Stimulated activated naive CD8-positive, alpha-beta T cell treated with anti-CD3 and anti-CD28 coated beads, Interleukin-15, Interleukin-2, amounts not matched to agents 100 ng/mL and 50 ng/mL, for 24 hours (primary cell): ENCODE data around the gene SLC30A10.
"Not testable (repeated sequence)": the region's sequence is repeated elsewhere in the genome, so short reads cannot be mapped to it uniquely, and the experiment has no call there.

Experiments used
- H3K27ac Mint-ChIP-seq: one replicate; pipeline ENCODE4 v1.8.0; 2021; ENCODE audit warnings: mild to moderate bottlenecking, mixed read lengths
- H3K27me3 Mint-ChIP-seq: one replicate; pipeline ENCODE4 v1.8.0; 2021; ENCODE audit warnings: mixed read lengths
- H3K36me3 Mint-ChIP-seq: one replicate; pipeline ENCODE4 v1.8.0; 2021; ENCODE audit warnings: low read depth, mixed read lengths
- H3K4me1 Mint-ChIP-seq: one replicate; pipeline ENCODE4 v1.8.0; 2021; ENCODE audit warnings: low read depth, mixed read lengths
- H3K4me3 Mint-ChIP-seq: one replicate; pipeline ENCODE4 v1.8.0; 2021; ENCODE audit warnings: mild to moderate bottlenecking, mixed read lengths
- H3K9me3 Mint-ChIP-seq: one replicate; pipeline ENCODE4 v1.8.0; 2021; ENCODE audit warnings: mixed read lengths

Gene SLC30A10

GRCh38 chr1:219927956-219928790 lies at the start of gene SLC30A10:
SLC30A10 (minus strand) TSS chr1:219928557; CDS start chr1:219928440, 117 bp downstream.
- H3K4me3 Mint-ChIP-seq: peak within 1 kb of the TSS; percentile 49
- peaks cover 9% of the 10 kb centered on the region for H3K4me1 Mint-ChIP-seq
- H3K9me3 Mint-ChIP-seq: no peaks in the 10 kb centered on the region
- H3K27ac Mint-ChIP-seq: no peak within 1 kb of the TSS
- H3K36me3 Mint-ChIP-seq: no peaks in the 10 kb centered on the region
- peaks cover 54% of the 10 kb centered on the region for H3K27me3 Mint-ChIP-seq

GRCh38 chr1:219973213-219973612 lies 44.9 kb upstream of the SLC30A10 start:
- Mint-ChIP-seq H3K4me1 (no peaks in the 10 kb centered on the region), H3K27me3 (no peaks in the 10 kb centered on the region), H3K9me3 (no peaks in the 10 kb centered on the region), H3K4me3 (no peak overlapping the region), H3K36me3 (peaks cover 73% of the 10 kb centered on the region), H3K27ac (no peak overlapping the region)

GRCh38 chr1:219967361-219967760 lies 39.0 kb upstream of the SLC30A10 start:
- H3K9me3 Mint-ChIP-seq: no peaks in the 10 kb centered on the region
- H3K4me3 Mint-ChIP-seq: no peak overlapping the region
- no peaks in the 10 kb centered on the region for H3K27me3 Mint-ChIP-seq
- H3K4me1 Mint-ChIP-seq: no peaks in the 10 kb centered on the region
- H3K27ac Mint-ChIP-seq: peak overlapping the region; percentile 26
- peaks cover 37% of the 10 kb centered on the region for H3K36me3 Mint-ChIP-seq

GRCh38 chr1:219966071-219966349 lies 37.7 kb upstream of the SLC30A10 start:
- Mint-ChIP-seq H3K4me3 (no peak overlapping the region), H3K27ac (no peak overlapping the region), H3K4me1 (no peaks in the 10 kb centered on the region), H3K36me3 (peaks cover 32% of the 10 kb centered on the region), H3K27me3 (no peaks in the 10 kb centered on the region), H3K9me3 (no peaks in the 10 kb centered on the region)

- H3K4me3 Mint-ChIP-seq: no peak overlapping the region
- no peaks in the 10 kb centered on the region for H3K4me1 Mint-ChIP-seq
- H3K27ac Mint-ChIP-seq: no peak overlapping the region
- H3K36me3 Mint-ChIP-seq: peaks cover 32% of the 10 kb centered on the region
- H3K9me3 Mint-ChIP-seq: no peaks in the 10 kb centered on the region
- H3K27me3 Mint-ChIP-seq: no peaks in the 10 kb centered on the region
Observed at GRCh38 chr1:219965285-219966070, 37.1 kb upstream of the SLC30A10 start.

GRCh38 chr1:219963432-219963831 lies 35.1 kb upstream of the SLC30A10 start:
- no peaks in the 10 kb centered on the region for H3K27me3 Mint-ChIP-seq
- no peaks in the 10 kb centered on the region for H3K4me1 Mint-ChIP-seq
- H3K9me3 Mint-ChIP-seq: no peaks in the 10 kb centered on the region
- H3K36me3 Mint-ChIP-seq: peaks cover 16% of the 10 kb centered on the region
- no peak overlapping the region for H3K4me3 Mint-ChIP-seq
- no peak overlapping the region for H3K27ac Mint-ChIP-seq

- Mint-ChIP-seq H3K4me1 (no peaks in the 10 kb centered on the region), H3K9me3 (no peaks in the 10 kb centered on the region), H3K27me3 (no peaks in the 10 kb centered on the region), H3K27ac (no peak overlapping the region), H3K4me3 (no peak overlapping the region), H3K36me3 (no peaks in the 10 kb centered on the region)
Observed at GRCh38 chr1:219961684-219962083, 33.3 kb upstream of the SLC30A10 start.

- H3K36me3 Mint-ChIP-seq: no peaks in the 10 kb centered on the region
- no peaks in the 10 kb centered on the region for H3K9me3 Mint-ChIP-seq
- no peak overlapping the region for H3K27ac Mint-ChIP-seq
- H3K27me3 Mint-ChIP-seq: no peaks in the 10 kb centered on the region
- no peaks in the 10 kb centered on the region for H3K4me1 Mint-ChIP-seq
- no peak overlapping the region for H3K4me3 Mint-ChIP-seq
Observed at GRCh38 chr1:219959540-219960203, 31.3 kb upstream of the SLC30A10 start.

- no peaks in the 10 kb centered on the region for H3K36me3 Mint-ChIP-seq
- no peaks in the 10 kb centered on the region for H3K4me1 Mint-ChIP-seq
- H3K9me3 Mint-ChIP-seq: no peaks in the 10 kb centered on the region
- no peaks in the 10 kb centered on the region for H3K27me3 Mint-ChIP-seq
- no peak overlapping the region for H3K27ac Mint-ChIP-seq
- H3K4me3 Mint-ChIP-seq: no peak overlapping the region
Observed at GRCh38 chr1:219958875-219959417, 30.6 kb upstream of the SLC30A10 start.

GRCh38 chr1:219954736-219955421 lies 26.5 kb upstream of the SLC30A10 start:
- H3K27me3 Mint-ChIP-seq: no peaks in the 10 kb centered on the region
- no peak overlapping the region for H3K4me3 Mint-ChIP-seq
- no peaks in the 10 kb centered on the region for H3K9me3 Mint-ChIP-seq
- no peaks in the 10 kb centered on the region for H3K4me1 Mint-ChIP-seq
- no peak overlapping the region for H3K27ac Mint-ChIP-seq
- no peaks in the 10 kb centered on the region for H3K36me3 Mint-ChIP-seq

- Mint-ChIP-seq H3K27me3 (no peaks in the 10 kb centered on the region), H3K9me3 (no peaks in the 10 kb centered on the region), H3K36me3 (no peaks in the 10 kb centered on the region), H3K4me1 (no peaks in the 10 kb centered on the region), H3K27ac (no peak overlapping the region), H3K4me3 (no peak overlapping the region)
Observed at GRCh38 chr1:219954052-219954451, 25.7 kb upstream of the SLC30A10 start.

- Mint-ChIP-seq H3K4me3 (no peak overlapping the region), H3K36me3 (no peaks in the 10 kb centered on the region), H3K9me3 (no peaks in the 10 kb centered on the region), H3K27me3 (no peaks in the 10 kb centered on the region), H3K27ac (no peak overlapping the region), H3K4me1 (no peaks in the 10 kb centered on the region)
Observed at GRCh38 chr1:219952361-219952760, 24.0 kb upstream of the SLC30A10 start.

- not testable (repeated sequence) for H3K9me3 Mint-ChIP-seq, H3K36me3 Mint-ChIP-seq, H3K27ac Mint-ChIP-seq, H3K4me1 Mint-ChIP-seq, H3K4me3 Mint-ChIP-seq
- peaks cover 11% of the 10 kb centered on the region for H3K27me3 Mint-ChIP-seq
Observed at GRCh38 chr1:219949227-219949626, 20.9 kb upstream of the SLC30A10 start.

- H3K27ac Mint-ChIP-seq, H3K36me3 Mint-ChIP-seq, H3K4me3 Mint-ChIP-seq, H3K4me1 Mint-ChIP-seq, H3K9me3 Mint-ChIP-seq: not testable (repeated sequence)
- peaks cover 13% of the 10 kb centered on the region for H3K27me3 Mint-ChIP-seq
Observed at GRCh38 chr1:219948766-219949165, 20.4 kb upstream of the SLC30A10 start.
